Psoas muscle (tissue), 8 donors: Measurements from ENCODE around the gene SEMA3B. TPM values are rescaled to one million over a fixed set of nuclear protein-coding genes. Genes with fewer than 3 reads are reported as not detected.
"Not testable (repeated sequence)": the region's sequence is repeated elsewhere in the genome, so short reads cannot be mapped to it uniquely, and the experiment has no call there.

ENCODE experiments used
- ATAC-seq, 4 donors: fragments of 200-7000 bp; cut with Tn5 transposase; one replicate each; pipeline ENCODE4 v1.9.1; 2020; ENCODE audit warnings: moderate library complexity in 3 of 4, mild to moderate bottlenecking in 2 of 4
- DNase-seq, 2 donors: peaks; one replicate each; pipeline ENCODE4 v3.0.0-alpha.2; 2020
- H3K27ac ChIP-seq: fragments of 200-600 bp; one replicate; pipeline ENCODE4 v1.8.0; 2022
- H3K27me3 ChIP-seq, 3 donors: fragments of 200-600 bp in 1 of 3; one replicate each; pipeline versions ENCODE4 v1.6.1 to v1.8.0; 2013 to 2022; ENCODE audit warnings: low read length in 2 of 3, mild to moderate bottlenecking in 2 of 3, moderate library complexity in 1 of 3; ENCODE audit not compliant: insufficient read depth in 3 of 3
- H3K36me3 ChIP-seq, 2 donors: fragments of 200-600 bp in 1 of 2; one replicate each; pipeline versions ENCODE4 v1.6.1 to v1.8.0; 2013 to 2022; ENCODE audit warnings: low read depth in 1 of 2, mild to moderate bottlenecking in 1 of 2, moderate library complexity in 1 of 2; ENCODE audit not compliant: insufficient read depth in 1 of 2
- H3K4me1 ChIP-seq: fragments of 200-600 bp; one replicate; pipeline ENCODE4 v1.8.0; 2022
- H3K4me3 ChIP-seq: fragments of 200-600 bp; one replicate; pipeline ENCODE4 v1.8.0; 2022; ENCODE audit warnings: mild to moderate bottlenecking
- H3K9me3 ChIP-seq: fragments of 200-600 bp; one replicate; pipeline ENCODE4 v1.8.0; 2022
- CTCF ChIP-seq: fragments of 200-600 bp; IDR thresholded peaks from one replicate; pipeline ENCODE4 v1.8.0; 2022; ENCODE audit warnings: antibody characterized with exemption
- WGBS, 3 donors: extraction: QIAGEN DNeasy Blood & Tissue Kit; methylation state at CpG; one replicate each; pipeline versions ENCODE4 v1.1.6 to v1.1.7; 2013; 5-methylcytosine and 5-hydroxymethylcytosine counted together
- intact Hi-C, 2 donors: fragments of 100-400 bp; cut with DNase I; formaldehyde crosslinking; loops; one replicate each; pipeline versions ENCODE4 v1.11.0 to v1.14.2; 2022
- polyA plus RNA-seq, 3 donors: library from polyadenylated mRNA; stranded (reverse); fragments of 200-250 nt; gene quantifications; one replicate each; pipeline ENCODE4 v1.2.3, GENCODE V29; 2013
- total RNA-seq, 4 donors: library from RNA; stranded (reverse); fragmentation: NEBNext Ultra II Directional in 2 of 4; extraction: Animal tissue kit (Norgen Biotek cat#: 25700) in 2 of 4; gene quantifications; one replicate each; pipeline versions ENCODE4 v1.2.1 to v1.2.4, GENCODE V29; 2021 to 2023
- donor health status: healthy with polysubstance abuse.
- donor health status: DM: no; HTN: no; CAD: no; lungs with moderate emphysema.
- donor health status: Bipolar disorder and iron deficiency.
- donor health status: healthy.
- donor health status: DM: yes; HTN: yes; CAD: no.
- donor health status: DM: no; HTN: no; CAD: no.
- donor health status: DM: no; HTN: no; CAD: no.
- donor health status: DM: yes; HTN: yes; CAD: no.

SEMA3B gene
- total and polyA plus RNA-seq, 7 donors = 2.1 to 6.8 (median 3.4) TPM

- DNase-seq (peak; percentile 62 to 83), ATAC-seq (peak in 1 of 4 donors; percentile 5)
- H3K36me3 ChIP-seq = no peaks in the 10 kb centered on the region
- no peaks in the 10 kb centered on the region for H3K9me3 ChIP-seq
- intact Hi-C loops = no loop called here
- peaks cover 47% of the 10 kb centered on the region for H3K4me1 ChIP-seq
- WGBS, 3 donors = 45 to 49% (median 46%) methylated on average over 9 to 14 of the region's 14 CpGs
- H3K27ac ChIP-seq = peak overlapping the region; percentile 74
- peak overlapping the region; percentile 29 for H3K4me3 ChIP-seq
- no peaks in the 10 kb centered on the region for H3K27me3 ChIP-seq
- TF ChIP-seq CTCF = no peak
Observed at GRCh38 chr3:50242851-50243542, 25.9 kb upstream of the SEMA3B start.

GRCh38 chr3:50243543-50243895 is 25.4 kb upstream of the SEMA3B start:
- intact Hi-C loops = no loop called here
- peak overlapping the region; percentile 74 for H3K27ac ChIP-seq
- no peak for TF ChIP-seq CTCF
- H3K4me1 ChIP-seq = peaks cover 52% of the 10 kb centered on the region
- no peak for ATAC-seq
- H3K27me3 ChIP-seq = no peaks in the 10 kb centered on the region
- no peak for DNase-seq
- peak overlapping the region; percentile 29 for H3K4me3 ChIP-seq
- H3K36me3 ChIP-seq = no peaks in the 10 kb centered on the region
- H3K9me3 ChIP-seq = no peaks in the 10 kb centered on the region
- 68 to 69% (median 68%) methylated on average over 4 of the region's 4 CpGs for WGBS, 3 donors

- Histone ChIP-seq H3K4me1 (peaks cover 56% of the 10 kb centered on the region), H3K27ac (peak overlapping the region; percentile 80), H3K4me3 (peak overlapping the region; percentile 82)
- H3K9me3 ChIP-seq, H3K27me3 ChIP-seq, ATAC-seq, DNase-seq, H3K36me3 ChIP-seq, intact Hi-C loops: not testable (repeated sequence)
- 69 to 82% (median 78%) methylated on average over 5 to 6 of the region's 6 CpGs for WGBS, 3 donors
Observed at GRCh38 chr3:50244813-50245212, 24.1 kb upstream of the SEMA3B start.

- H3K36me3 ChIP-seq = no peaks in the 10 kb centered on the region
- intact Hi-C loops = no loop called here
- H3K27me3 ChIP-seq = no peaks in the 10 kb centered on the region
- H3K4me1 ChIP-seq = peaks cover 60% of the 10 kb centered on the region
- peak overlapping the region; percentile 82 for H3K4me3 ChIP-seq
- ATAC-seq = no peak
- WGBS, 3 donors = 61 to 68% (median 67%) methylated on average over 16 of the region's 16 CpGs
- no peaks in the 10 kb centered on the region for H3K9me3 ChIP-seq
- peak overlapping the region; percentile 80 for H3K27ac ChIP-seq
- no peak for TF ChIP-seq CTCF
- DNase-seq = no peak
Observed at GRCh38 chr3:50245251-50245745, 23.6 kb upstream of the SEMA3B start.

- peak; percentile 83 to 91 (median 89) for ATAC-seq
- Histone ChIP-seq H3K4me1 (peaks cover 67% of the 10 kb centered on the region), H3K36me3 (no peaks in the 10 kb centered on the region), H3K9me3 (no peaks in the 10 kb centered on the region), H3K27me3 (no peaks in the 10 kb centered on the region), H3K27ac (peak overlapping the region; percentile 80), H3K4me3 (peak overlapping the region; percentile 82)
- WGBS, 3 donors = 2 to 3% (median 3%) methylated on average over 24 to 25 of the region's 25 CpGs
- intact Hi-C loops = loop anchor here (2.0 kb wide), 1 partner anchor 19 kb away; no protein-coding TSS in a partner anchor
- peak; percentile 94 to 96 for DNase-seq
- peak; percentile 98 for TF ChIP-seq CTCF
Observed at GRCh38 chr3:50245831-50246516, 23.0 kb upstream of the SEMA3B start.
